GM12878 (cell line): ENCODE measurements around the gene EIF6. TPM values are rescaled to one million over a fixed set of nuclear protein-coding genes. Genes with fewer than 3 reads are reported as not detected.

Experiments
- ATAC-seq: fragments of 200-7000 bp; cut with Tn5 transposase; 3 replicates; pipeline ENCODE4 v1.9.1; 2020; ENCODE audit warnings: mild to moderate bottlenecking, moderate library complexity
- BruUV-seq: library from RNA; stranded (reverse); fragments of 400-500 nt; replicated peaks from 2 replicates; lab custom pipeline; 2021; lab: Mats Ljungman, UMichigan
- CTCF ChIA-PET: fragments of 300-600 bp; sonication (Branson Sonifier 250); formaldehyde crosslinking; extraction: SDS; loops from one replicate; lab custom pipeline; 2021; ENCODE audit warnings: inconsistent platforms; lab: Yijun Ruan, JAX
- POLR2A ChIA-PET: fragments of 350-600 bp; formaldehyde crosslinking; extraction: SDS; loops from one replicate; lab custom pipeline; 2021; ENCODE audit warnings: inconsistent platforms; lab: Charles Lee
- RAD21 ChIA-PET: fragments of 300-600 bp; sonication (Branson Sonifier 250); formaldehyde crosslinking; loops from one replicate; lab custom pipeline; 2023; ENCODE audit warnings: antibody characterized with exemption; ENCODE audit not compliant: unreplicated experiment; lab: Charles Lee
- SMC1A ChIA-PET: fragments of 300-600 bp; sonication (Branson Sonifier 250); formaldehyde crosslinking; loops from one replicate; lab custom pipeline; 2023; ENCODE audit not compliant: unreplicated experiment, uncharacterized antibody; lab: Charles Lee
- DNase-seq: peaks from one replicate; pipeline ENCODE4 v3.0.0-alpha.2; 2011; ENCODE audit warnings: low read depth, low spot score
- FAIRE-seq: peaks from 3 replicates; lab custom pipeline; 2011; peaks lifted over from hg19 to GRCh38; lab: Jason Lieb, UNC
- H2AFZ ChIP-seq: 2 replicates; pipeline ENCODE4 v1.6.0; 2011; ENCODE audit warnings: low read depth, low read length, control low read depth; ENCODE audit not compliant: control insufficient read depth
- H3K27ac ChIP-seq: 2 replicates; pipeline ENCODE4 v1.5.1; 2011; ENCODE audit warnings: control low read depth; ENCODE audit not compliant: control insufficient read depth, insufficient read depth
- H3K27me3 ChIP-seq, 2 experiments: replicated peaks in 1 of 2; 2 replicates each; pipeline versions ENCODE4 v1.6.0 to v1.6.1; 2011; ENCODE audit warnings: low read length in 1 of 2; ENCODE audit not compliant: control insufficient read depth in 2 of 2, insufficient read depth in 2 of 2
- H3K36me3 ChIP-seq, 2 experiments: 2 replicates each; pipeline ENCODE4 v1.5.1; 2011; ENCODE audit warnings: low read length in 1 of 2; ENCODE audit not compliant: control insufficient read depth in 2 of 2, insufficient read depth in 2 of 2
- H3K4me1 ChIP-seq: 2 replicates; pipeline ENCODE4 v1.6.1; 2011; ENCODE audit warnings: mild to moderate bottlenecking, low read length, moderate library complexity, mixed read lengths; ENCODE audit not compliant: control insufficient read depth, insufficient read depth
- H3K4me2 ChIP-seq: 2 replicates; pipeline ENCODE4 v1.6.0; 2011; ENCODE audit warnings: control low read depth; ENCODE audit not compliant: control insufficient read depth, insufficient read depth
- H3K4me3 ChIP-seq: fragments of 200-600 bp; sonication (generic); 2 replicates; pipeline ENCODE4 v1.5.1; 2016
- H3K79me2 ChIP-seq: 2 replicates; pipeline ENCODE4 v1.6.0; 2011; ENCODE audit warnings: low read length; ENCODE audit not compliant: control insufficient read depth, insufficient read depth
- H3K9ac ChIP-seq: 2 replicates; pipeline ENCODE4 v1.8.0; 2011; ENCODE audit warnings: low read length, control low read depth, mixed read lengths; ENCODE audit not compliant: control insufficient read depth, insufficient read depth
- H3K9me3 ChIP-seq: replicated peaks from 3 replicates; pipeline ENCODE4 v1.5.1; 2011; ENCODE audit warnings: mild to moderate bottlenecking, low read length; ENCODE audit not compliant: control insufficient read depth, insufficient read depth
- H4K20me1 ChIP-seq: 2 replicates; pipeline ENCODE4 v1.6.0; 2011; ENCODE audit not compliant: control insufficient read depth, insufficient read depth
- DPF2 ChIP-seq: fragments of 450-650 bp; IDR thresholded peaks from 2 replicates; pipeline ENCODE4 v1.6.1; 2017; ENCODE audit warnings: mild to moderate bottlenecking
- EP300 ChIP-seq, 2 experiments: fragments of 150-350 bp in 1 of 2; IDR thresholded peaks; 2 replicates each; pipeline ENCODE4 v1.6.1; 2011 to 2012; ENCODE audit warnings: low read depth in 2 of 2, low read length in 2 of 2, borderline replicate concordance in 1 of 2, improper control_type of control experiment in 1 of 2, inconsistent platforms in 1 of 2; ENCODE audit not compliant: control insufficient read depth in 1 of 2
- ESRRA ChIP-seq: IDR thresholded peaks from 2 replicates; pipeline ENCODE4 v1.6.1; 2012; ENCODE audit warnings: mild to moderate bottlenecking, low read length, improper control_type of control experiment
- JUNB ChIP-seq: IDR thresholded peaks from 2 replicates; pipeline ENCODE4 v1.6.1; 2016; ENCODE audit warnings: antibody characterized with exemption, mild to moderate bottlenecking
- MEF2B ChIP-seq: fragments of 450-650 bp; IDR thresholded peaks from 2 replicates; pipeline ENCODE4 v1.6.1; 2018; ENCODE audit warnings: mild to moderate bottlenecking, moderate library complexity; ENCODE audit not compliant: partially characterized antibody, poor library complexity, severe bottlenecking
- MYC ChIP-seq: IDR thresholded peaks from 2 replicates; pipeline ENCODE4 v1.6.1; 2011; ENCODE audit warnings: mild to moderate bottlenecking, low read length, moderate library complexity, inconsistent platforms; ENCODE audit not compliant: insufficient read depth, insufficient replicate concordance, insufficient read length, severe bottlenecking
- NRF1 ChIP-seq: conservative IDR thresholded peaks from 2 replicates; pipeline ENCODE4 v1.6.1; 2011; ENCODE audit warnings: mild to moderate bottlenecking, low read depth, low read length, improper control_type of control experiment
- POLR2A ChIP-seq: IDR thresholded peaks from 2 replicates; pipeline ENCODE4 v1.6.1; 2011; ENCODE audit warnings: low read depth, mild to moderate bottlenecking, low read length
- SP1 ChIP-seq: IDR thresholded peaks from one replicate; pipeline ENCODE4 v1.6.1; 2011; ENCODE audit warnings: low read depth, low read length
- SREBF2 ChIP-seq: IDR thresholded peaks from 2 replicates; pipeline ENCODE4 v1.6.1; 2012; ENCODE audit warnings: mild to moderate bottlenecking, low read length
- ZNF687 ChIP-seq: fragments of 450-650 bp; IDR thresholded peaks from 2 replicates; pipeline ENCODE4 v1.6.1; 2017; ENCODE audit warnings: mild to moderate bottlenecking, moderate library complexity
- WGBS: methylation state at CpG from one replicate; pipeline ENCODE4 v1.1.6; 2016; ENCODE audit warnings: low lambda C conversion rate; ENCODE audit not compliant: insufficient replicate concordance, insufficient coverage; ENCODE audit errors: missing lambda C conversion rate; 5-methylcytosine and 5-hydroxymethylcytosine counted together
- in situ Hi-C: fragments of 300-500 bp; cut with MboI; formaldehyde crosslinking; loops from 9 replicates; pipeline ENCODE4 v1.14.3; 2018; ENCODE audit warnings: mixed read lengths
- intact Hi-C: fragments of 100-400 bp; cut with micrococcal nuclease; formaldehyde crosslinking; loops from one replicate; pipeline ENCODE4 v1.14.2; 2022; ENCODE audit not compliant: unreplicated experiment
- polyA plus RNA-seq, 11 experiments: library from polyadenylated mRNA; depleted of rRNA in 4 of 11; unstranded in 6 of 11; stranded (reverse) in 5 of 11; fragments of >200 nt; fragmentation: Nextera tagmentation in 4 of 11; fragmentation: Illumina TruSeq in 1 of 11; extraction: Ambion mirVana in 4 of 11; extraction: Trizol in 1 of 11; gene quantifications; 1 replicate in 1 of 11; 2 replicates in 10 of 11; pipeline versions ENCODE4 v1.2.1 to v1.2.3, GENCODE V29; 2011 to 2016; ENCODE audit warnings: inconsistent platforms in 2 of 11, missing spikeins in 2 of 11, low read depth in 1 of 11
- total RNA-seq, 4 experiments: library from RNA; depleted of rRNA in 3 of 4; stranded (reverse); fragments of >200 nt in 3 of 4; fragmentation: Illumina TruSeq in 1 of 4; extraction: Trizol in 1 of 4; gene quantifications; 2 replicates each; pipeline versions ENCODE4 v1.2.1 to v1.2.3, GENCODE V29; 2013 to 2021
- TF ChIP-seq, protein P1 (sequence below): fragments of 450-650 bp; conservative IDR thresholded peaks from 2 replicates; pipeline ENCODE4 v1.6.1; 2017; ENCODE audit warnings: mild to moderate bottlenecking, moderate library complexity
- TF ChIP-seq, protein P2 (sequence below): fragments of 450-650 bp; IDR thresholded peaks from 2 replicates; pipeline ENCODE4 v1.6.1; 2017; ENCODE audit warnings: antibody characterized with exemption, mild to moderate bottlenecking, moderate library complexity

EIF6 gene
- total and polyA plus RNA-seq, 10 of the 15 experiments (the other 5 are each of a cell fraction or from before 2014, with no cell fraction given): 127 to 607 (median 197) TPM

DNA sequence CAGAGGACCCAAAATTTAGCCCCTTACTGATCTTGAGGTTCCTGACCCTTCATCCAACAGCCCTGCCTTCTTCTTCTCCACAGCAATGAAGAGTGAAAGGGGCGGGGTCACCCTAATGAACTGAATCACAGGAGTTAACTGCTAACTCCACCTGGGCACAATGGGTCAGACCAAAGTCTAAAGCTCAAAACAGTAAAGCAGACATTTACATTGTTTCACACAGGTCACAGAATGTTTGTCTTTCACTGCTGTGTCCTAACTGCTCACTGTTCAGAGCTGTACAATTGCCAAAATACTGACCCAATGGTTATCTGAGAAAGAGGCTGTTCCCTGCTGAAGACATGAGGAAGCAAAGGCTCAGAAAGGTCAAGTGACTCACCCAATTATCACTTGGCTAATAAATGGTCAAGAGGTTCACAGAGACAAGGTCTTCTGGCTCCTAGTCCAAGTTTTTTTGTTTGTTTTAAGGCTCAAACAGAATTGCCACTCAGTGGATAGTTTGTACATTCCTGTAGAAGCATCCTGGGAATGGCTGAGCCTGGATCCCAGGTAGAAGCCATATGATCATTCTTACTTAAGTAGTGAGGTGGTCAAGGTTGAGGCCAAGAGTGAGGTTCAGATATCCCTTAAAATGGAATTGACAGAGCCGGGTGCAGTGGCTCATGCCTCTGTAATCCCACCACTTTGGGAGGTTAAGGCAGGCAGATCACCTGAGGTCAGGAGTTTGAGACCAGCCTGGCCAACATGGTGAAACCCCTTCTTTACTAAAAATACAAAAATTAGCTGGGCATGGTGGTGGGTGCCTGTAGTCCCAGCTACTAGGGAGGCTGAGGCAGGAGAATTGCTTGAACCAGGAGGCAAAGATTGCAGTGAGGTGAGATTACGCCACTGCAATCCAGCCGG, 42.8 kb upstream of the EIF6 start (continued):
- TF ChIP-seq, protein P1, sequence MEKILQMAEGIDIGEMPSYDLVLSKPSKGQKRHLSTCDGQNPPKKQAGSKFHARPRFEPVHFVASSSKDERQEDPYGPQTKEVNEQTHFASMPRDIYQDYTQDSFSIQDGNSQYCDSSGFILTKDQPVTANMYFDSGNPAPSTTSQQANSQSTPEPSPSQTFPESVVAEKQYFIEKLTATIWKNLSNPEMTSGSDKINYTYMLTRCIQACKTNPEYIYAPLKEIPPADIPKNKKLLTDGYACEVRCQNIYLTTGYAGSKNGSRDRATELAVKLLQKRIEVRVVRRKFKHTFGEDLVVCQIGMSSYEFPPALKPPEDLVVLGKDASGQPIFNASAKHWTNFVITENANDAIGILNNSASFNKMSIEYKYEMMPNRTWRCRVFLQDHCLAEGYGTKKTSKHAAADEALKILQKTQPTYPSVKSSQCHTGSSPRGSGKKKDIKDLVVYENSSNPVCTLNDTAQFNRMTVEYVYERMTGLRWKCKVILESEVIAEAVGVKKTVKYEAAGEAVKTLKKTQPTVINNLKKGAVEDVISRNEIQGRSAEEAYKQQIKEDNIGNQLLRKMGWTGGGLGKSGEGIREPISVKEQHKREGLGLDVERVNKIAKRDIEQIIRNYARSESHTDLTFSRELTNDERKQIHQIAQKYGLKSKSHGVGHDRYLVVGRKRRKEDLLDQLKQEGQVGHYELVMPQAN: no peak

- BruUV-seq: no TSS peak
- Histone ChIP-seq H3K9me3 (no peaks in the 10 kb centered on the region), H3K36me3 (peaks cover 0 to 7% of the 10 kb centered on the region in 2 experiments; a peak in 1 of 4 replicates), H3K4me2 (no peak overlapping the region), H2AFZ (no peak overlapping the region), H3K4me3 (no peak overlapping the region), H4K20me1 (no peaks in the 10 kb centered on the region), H3K4me1 (no peaks in the 10 kb centered on the region), H3K9ac (no peak overlapping the region), H3K27ac (no peak overlapping the region), H3K27me3 (no peaks in the 10 kb centered on the region), H3K79me2 (no peaks in the 10 kb centered on the region)
- RAD21 ChIA-PET: no interaction called here
- no peak for FAIRE-seq
- POLR2A ChIA-PET: no interaction called here
- no peak for DNase-seq
- in situ Hi-C loops (no loop called here), intact Hi-C loops (no loop called here)
- WGBS: 98% methylated on average over 3 of the region's 3 CpGs
- CTCF ChIA-PET: interaction anchor here (1.6 kb wide), 1 partner anchor 121 kb away, joined by 3 read pairs; no protein-coding TSS in a partner anchor
- SMC1A ChIA-PET: no interaction called here
- ATAC-seq: no peak
- no peak for TF ChIP-seq EP300 (IDR thresholded peaks at IDR 0.05; ENCODE audit: borderline replicate concordance in 1 of 2, control insufficient read depth in 1 of 2, low read depth in 2 of 2, low read length in 2 of 2)
- TF ChIP-seq MYC: no peak
- TF ChIP-seq ESRRA: no peak
- TF ChIP-seq DPF2: no peak
- no peak for TF ChIP-seq JUNB
- TF ChIP-seq MEF2B: no peak
- TF ChIP-seq SP1: no peak
- TF ChIP-seq NRF1: no peak
- TF ChIP-seq, protein P2, sequence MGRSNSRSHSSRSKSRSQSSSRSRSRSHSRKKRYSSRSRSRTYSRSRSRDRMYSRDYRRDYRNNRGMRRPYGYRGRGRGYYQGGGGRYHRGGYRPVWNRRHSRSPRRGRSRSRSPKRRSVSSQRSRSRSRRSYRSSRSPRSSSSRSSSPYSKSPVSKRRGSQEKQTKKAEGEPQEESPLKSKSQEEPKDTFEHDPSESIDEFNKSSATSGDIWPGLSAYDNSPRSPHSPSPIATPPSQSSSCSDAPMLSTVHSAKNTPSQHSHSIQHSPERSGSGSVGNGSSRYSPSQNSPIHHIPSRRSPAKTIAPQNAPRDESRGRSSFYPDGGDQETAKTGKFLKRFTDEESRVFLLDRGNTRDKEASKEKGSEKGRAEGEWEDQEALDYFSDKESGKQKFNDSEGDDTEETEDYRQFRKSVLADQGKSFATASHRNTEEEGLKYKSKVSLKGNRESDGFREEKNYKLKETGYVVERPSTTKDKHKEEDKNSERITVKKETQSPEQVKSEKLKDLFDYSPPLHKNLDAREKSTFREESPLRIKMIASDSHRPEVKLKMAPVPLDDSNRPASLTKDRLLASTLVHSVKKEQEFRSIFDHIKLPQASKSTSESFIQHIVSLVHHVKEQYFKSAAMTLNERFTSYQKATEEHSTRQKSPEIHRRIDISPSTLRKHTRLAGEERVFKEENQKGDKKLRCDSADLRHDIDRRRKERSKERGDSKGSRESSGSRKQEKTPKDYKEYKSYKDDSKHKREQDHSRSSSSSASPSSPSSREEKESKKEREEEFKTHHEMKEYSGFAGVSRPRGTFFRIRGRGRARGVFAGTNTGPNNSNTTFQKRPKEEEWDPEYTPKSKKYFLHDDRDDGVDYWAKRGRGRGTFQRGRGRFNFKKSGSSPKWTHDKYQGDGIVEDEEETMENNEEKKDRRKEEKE: no peak
- TF ChIP-seq SREBF2: no peak
- TF ChIP-seq POLR2A: no peak
- no peak for TF ChIP-seq ZNF687
These were observed 42.1 kb upstream of the EIF6 start for GRCh38 chr20:35326740-35327073.
